ENCODE results near the gene CENPV. TPM values are rescaled to one million over a fixed set of nuclear protein-coding genes. Genes with fewer than 3 reads are reported as not detected.

CENPV gene
- total and polyA plus RNA-seq, 2 of the 13 experiments (the other 11 are each of a cell fraction or from before 2014, with no cell fraction given): 193 to 292 TPM

DNA sequence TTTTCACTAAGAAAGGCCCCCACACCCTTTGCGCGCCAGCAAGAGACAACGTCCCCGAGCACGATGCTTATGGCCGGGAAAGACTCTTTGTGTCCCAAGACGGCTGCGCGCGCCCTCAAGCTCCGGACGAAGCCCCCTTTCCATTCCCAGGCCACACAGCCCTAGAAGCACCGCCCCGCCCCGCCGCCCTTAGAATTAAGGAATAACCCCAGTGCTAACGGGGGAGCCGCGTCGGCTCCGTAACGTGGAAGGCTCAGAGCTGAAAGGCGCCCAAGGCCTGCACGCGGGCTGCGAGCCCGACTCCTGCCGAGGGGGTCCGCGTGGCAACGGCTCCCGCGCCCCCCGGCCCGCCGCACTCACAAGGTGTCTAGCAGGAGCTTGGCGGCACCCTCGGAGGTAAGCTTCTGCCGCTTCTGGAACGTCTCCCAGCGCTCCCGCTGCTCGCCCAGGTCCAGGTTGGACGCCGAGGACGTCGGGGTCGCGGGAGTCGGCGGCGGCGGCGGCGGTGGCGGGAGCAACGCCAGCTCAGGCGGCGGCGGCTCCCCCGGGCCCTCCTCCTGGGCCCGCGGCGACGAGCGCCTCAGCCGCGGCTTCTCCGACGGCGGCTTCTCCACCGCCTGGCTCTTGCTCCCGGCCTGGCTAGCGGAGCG is 477 bp downstream of the CENPV start (continued):
- TF ChIP-seq YEATS2 (CRISPR knock-in tag; IDR thresholded peaks at IDR 0.05; ENCODE audit: borderline replicate concordance) (0 out of 2 replicates have a peak, but pooled peaks have one; percentile 10), ZIK1 (CRISPR knock-in tag; IDR thresholded peaks at IDR 0.05; ENCODE audit: borderline replicate concordance, low read depth) (0 out of 2 replicates have a peak, but pooled peaks have one; percentile 14), HCFC1 (IDR thresholded peaks at IDR 0.05; ENCODE audit: low read depth, low read length) (no peak), POGZ (CRISPR knock-in tag; IDR thresholded peaks at IDR 0.05) (peak; percentile 6; the same call in 1 of the 2 replicates), ZNF292 (CRISPR knock-in tag; IDR thresholded peaks at IDR 0.05; ENCODE audit: borderline replicate concordance, low read depth) (0 out of 2 replicates have a peak, but pooled peaks have one; percentile 9), PAF1 (CRISPR knock-in tag; IDR thresholded peaks at IDR 0.05) (no peak), ZSCAN9 (CRISPR knock-in tag; IDR thresholded peaks at IDR 0.05; ENCODE audit: borderline replicate concordance) (no peak), MTA1 (CRISPR knock-in tag; IDR thresholded peaks at IDR 0.05; ENCODE audit: borderline replicate concordance) (0 out of 2 replicates have a peak, but pooled peaks have one; percentile 47), SMARCE1 (IDR thresholded peaks at IDR 0.05; ENCODE audit: borderline replicate concordance) (no peak), ZFP37 (CRISPR knock-in tag; IDR thresholded peaks at IDR 0.05; ENCODE audit: borderline replicate concordance) (no peak), MAFK (conservative IDR thresholded peaks at IDR 0.05 in 1 of 2, IDR thresholded peaks at IDR 0.05 in 1 of 2; ENCODE audit: low read length in 2 of 2) (no peak), ZNF598 (CRISPR knock-in tag; IDR thresholded peaks at IDR 0.05; ENCODE audit: borderline replicate concordance) (0 out of 2 replicates have a peak, but pooled peaks have one; percentile 48), ZNF543 (CRISPR knock-in tag; IDR thresholded peaks at IDR 0.05) (peak; percentile 38; the same call in 1 of the 2 replicates), ZNF33A (CRISPR knock-in tag; IDR thresholded peaks at IDR 0.05; ENCODE audit: borderline replicate concordance) (no peak), ZNF740 (CRISPR knock-in tag; IDR thresholded peaks at IDR 0.05) (no peak), RNF219 (CRISPR knock-in tag; IDR thresholded peaks at IDR 0.05) (no peak), SALL2 (CRISPR knock-in tag; IDR thresholded peaks at IDR 0.05) (no peak), NFKB2 (CRISPR knock-in tag; IDR thresholded peaks at IDR 0.05; ENCODE audit: borderline replicate concordance) (no peak), ZNF670 (CRISPR knock-in tag; IDR thresholded peaks at IDR 0.05; ENCODE audit: borderline replicate concordance) (no peak), SP140L (CRISPR knock-in tag; IDR thresholded peaks at IDR 0.05; ENCODE audit: borderline replicate concordance) (no peak), STAT5B (CRISPR knock-in tag; IDR thresholded peaks at IDR 0.05) (no peak), ZNF879 (CRISPR knock-in tag; IDR thresholded peaks at IDR 0.05) (peak; percentile 60; the same call in 1 of the 2 replicates), ZNF724P (CRISPR knock-in tag; IDR thresholded peaks at IDR 0.05; ENCODE audit: borderline replicate concordance) (no peak), ZNF274 (CRISPR knock-in tag; IDR thresholded peaks at IDR 0.05) (peak; percentile 29; the same call in 1 of the 2 replicates), THRA (CRISPR knock-in tag; IDR thresholded peaks at IDR 0.05; ENCODE audit: borderline replicate concordance) (no peak), ZBTB21 (CRISPR knock-in tag; IDR thresholded peaks at IDR 0.05) (0 out of 2 replicates have a peak, but pooled peaks have one; percentile 8), HDAC6 (IDR thresholded peaks at IDR 0.05; ENCODE audit: low read depth, low read length) (no peak), ZNF883 (CRISPR knock-in tag; IDR thresholded peaks at IDR 0.05; ENCODE audit: not compliant biosample characterization) (no peak)

All from HepG2 (cell line).